Endodermal cell (in vitro differentiated cells): ENCODE data around the gene CPM. TPM values are rescaled to one million over a fixed set of nuclear protein-coding genes. Genes with fewer than 3 reads are reported as not detected.

ENCODE experiments used
- DNase-seq: peaks from one replicate; pipeline ENCODE4 v3.0.0-alpha.2; 2017
- H3K27ac ChIP-seq: 2 replicates; pipeline ENCODE4 v1.5.1; 2013; ENCODE audit warnings: mild to moderate bottlenecking, low read depth, low read length, moderate library complexity
- H3K27me3 ChIP-seq: 2 replicates; pipeline ENCODE4 v1.6.1; 2013; ENCODE audit warnings: mild to moderate bottlenecking, low read length, moderate library complexity; ENCODE audit not compliant: insufficient read depth, control insufficient read depth, poor library complexity, severe bottlenecking
- H3K36me3 ChIP-seq: 2 replicates; pipeline ENCODE4 v1.7.0; 2013; ENCODE audit warnings: mild to moderate bottlenecking, low read length, moderate library complexity; ENCODE audit not compliant: control insufficient read depth, insufficient read depth
- H3K4me1 ChIP-seq: one replicate; pipeline ENCODE4 v1.7.0; 2013; ENCODE audit warnings: low read length; ENCODE audit not compliant: control insufficient read depth, insufficient read depth
- H3K4me3 ChIP-seq: 2 replicates; pipeline ENCODE4 v1.5.1; 2013; ENCODE audit warnings: mild to moderate bottlenecking, low read length, moderate library complexity
- H3K9ac ChIP-seq: 2 replicates; pipeline ENCODE4 v1.6.1; 2013; ENCODE audit warnings: mild to moderate bottlenecking, low read length, moderate library complexity; ENCODE audit not compliant: poor library complexity, severe bottlenecking; ENCODE audit errors: extremely low read depth
- H3K9me3 ChIP-seq: 2 replicates; pipeline ENCODE4 v1.6.1; 2013; ENCODE audit warnings: mild to moderate bottlenecking, low read length, moderate library complexity; ENCODE audit not compliant: control insufficient read depth
- H3K27ac Mint-ChIP-seq: 2 replicates; pipeline ENCODE4 v1.8.0; 2020; ENCODE audit warnings: mixed read lengths
- H3K27me3 Mint-ChIP-seq: 2 replicates; pipeline ENCODE4 v1.8.0; 2021; ENCODE audit warnings: mild to moderate bottlenecking, mixed read lengths; ENCODE audit not compliant: insufficient read depth
- H3K36me3 Mint-ChIP-seq: 2 replicates; pipeline ENCODE4 v1.8.0; 2020; ENCODE audit warnings: low read depth, mixed read lengths
- H3K4me1 Mint-ChIP-seq: 2 replicates; pipeline ENCODE4 v1.8.0; 2020; ENCODE audit warnings: mixed read lengths
- H3K4me3 Mint-ChIP-seq: 2 replicates; pipeline ENCODE4 v1.8.0; 2020; ENCODE audit warnings: mild to moderate bottlenecking, moderate library complexity, mixed read lengths
- H3K9me3 Mint-ChIP-seq: 2 replicates; pipeline ENCODE4 v1.8.0; 2020; ENCODE audit warnings: mild to moderate bottlenecking, mixed read lengths
- CTCF ChIP-seq: fragments of 200-600 bp; sonication (generic); conservative IDR thresholded peaks from 2 replicates; pipeline ENCODE4 v1.5.0; 2021; ENCODE audit warnings: antibody characterized with exemption, mild to moderate bottlenecking
- WGBS, 2 experiments: methylation state at CpG; one replicate each; pipeline versions ENCODE4 v1.1.5 to v1.1.7; 2013; ENCODE audit warnings: missing lambda C conversion rate in 2 of 2, mixed read lengths in 1 of 2; ENCODE audit not compliant: insufficient coverage in 1 of 2, insufficient read length in 1 of 2; 5-methylcytosine and 5-hydroxymethylcytosine counted together
- total RNA-seq, 2 donors: library from RNA; stranded (reverse); fragmentation: NEBNext Ultra II Directional in 1 of 2; extraction: Animal tissue kit (Norgen Biotek cat#: 25700) in 1 of 2; gene quantifications; 2 replicates in 1 of 2; 3 replicates in 1 of 2; pipeline ENCODE4 v1.2.1, GENCODE V29; 2021

CPM gene
- total RNA-seq, 2 donors from 2014 or later: 0.80 to 0.86 TPM

DNA sequence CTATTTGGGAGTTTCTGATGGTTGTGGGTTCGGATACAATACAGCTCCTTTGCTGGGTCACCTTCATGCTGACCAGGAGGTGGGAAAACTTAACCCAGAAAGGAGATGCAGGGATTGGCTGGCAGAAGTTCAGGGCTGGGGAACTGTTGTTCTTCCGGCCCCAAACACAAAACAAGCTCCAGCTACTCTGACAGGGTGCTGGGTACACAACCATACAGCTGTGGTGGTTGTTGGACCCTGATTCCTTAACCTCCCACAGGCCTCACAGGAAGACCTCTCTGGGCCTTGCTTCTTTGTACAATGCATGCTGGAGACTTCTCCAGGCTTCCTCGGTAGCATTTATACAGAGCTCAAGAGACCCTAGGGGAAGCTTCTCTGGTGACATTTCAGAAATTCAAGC, 47.6 kb downstream of the CPM start:
- Mint-ChIP-seq H3K36me3 (no peaks in the 10 kb centered on the region), H3K9me3 (no peaks in the 10 kb centered on the region), H3K4me3 (no peak overlapping the region), H3K4me1 (peaks cover 3% of the 10 kb centered on the region), H3K27ac (no peak overlapping the region), H3K27me3 (no peaks in the 10 kb centered on the region)
- Histone ChIP-seq H3K27me3 (no peaks in the 10 kb centered on the region), H3K27ac (no peak overlapping the region), H3K4me1 (peaks cover 1% of the 10 kb centered on the region), H3K4me3 (no peak overlapping the region), H3K36me3 (no peaks in the 10 kb centered on the region), H3K9ac (no peak overlapping the region), H3K9me3 (no peaks in the 10 kb centered on the region)
- TF ChIP-seq CTCF: no peak
- peak; percentile 45 for DNase-seq
- WGBS, 2 experiments: 92 to 95% methylated on average over 3 of the region's 3 CpGs

GRCh38 chr12:68884251-68884650, 48.7 kb downstream of the CPM start:
- whole genome bisulfite sequencing, 2 experiments: 95 to 97% methylated on average over 5 of the region's 5 CpGs
- Mint-ChIP-seq H3K27me3 (no peaks in the 10 kb centered on the region), H3K4me3 (no peak overlapping the region), H3K27ac (no peak overlapping the region), H3K4me1 (peaks cover 2% of the 10 kb centered on the region), H3K9me3 (no peaks in the 10 kb centered on the region), H3K36me3 (no peaks in the 10 kb centered on the region)
- Histone ChIP-seq H3K27ac (no peak overlapping the region), H3K27me3 (no peaks in the 10 kb centered on the region), H3K36me3 (no peaks in the 10 kb centered on the region), H3K9me3 (no peaks in the 10 kb centered on the region), H3K4me1 (no peaks in the 10 kb centered on the region), H3K9ac (no peak overlapping the region), H3K4me3 (no peak overlapping the region)
- DNase-seq: no peak
- TF ChIP-seq CTCF: no peak

GRCh38 chr12:68883151-68883550, 49.8 kb downstream of the CPM start:
- Histone ChIP-seq H3K4me1 (no peaks in the 10 kb centered on the region), H3K4me3 (no peak overlapping the region), H3K36me3 (no peaks in the 10 kb centered on the region), H3K9me3 (no peaks in the 10 kb centered on the region), H3K9ac (no peak overlapping the region), H3K27me3 (no peaks in the 10 kb centered on the region), H3K27ac (no peak overlapping the region)
- peaks cover 2% of the 10 kb centered on the region for H3K9me3 Mint-ChIP-seq
- no peak overlapping the region for H3K4me3 Mint-ChIP-seq
- no peak overlapping the region for H3K27ac Mint-ChIP-seq
- no peak for DNase-seq
- H3K4me1 Mint-ChIP-seq: no peaks in the 10 kb centered on the region
- no peak for TF ChIP-seq CTCF
- no peaks in the 10 kb centered on the region for H3K27me3 Mint-ChIP-seq
- WGBS, 2 experiments: 94 to 100% methylated on average over 1 to 3 of the region's 3 CpGs
- no peaks in the 10 kb centered on the region for H3K36me3 Mint-ChIP-seq
